Measurements from ENCODE around the gene MS4A4E. TPM values are rescaled to one million over a fixed set of nuclear protein-coding genes. Genes with fewer than 3 reads are reported as not detected.

MS4A4E gene
- total and polyA plus RNA-seq, 2 experiments from 2014 or later, result not detected

DNA sequence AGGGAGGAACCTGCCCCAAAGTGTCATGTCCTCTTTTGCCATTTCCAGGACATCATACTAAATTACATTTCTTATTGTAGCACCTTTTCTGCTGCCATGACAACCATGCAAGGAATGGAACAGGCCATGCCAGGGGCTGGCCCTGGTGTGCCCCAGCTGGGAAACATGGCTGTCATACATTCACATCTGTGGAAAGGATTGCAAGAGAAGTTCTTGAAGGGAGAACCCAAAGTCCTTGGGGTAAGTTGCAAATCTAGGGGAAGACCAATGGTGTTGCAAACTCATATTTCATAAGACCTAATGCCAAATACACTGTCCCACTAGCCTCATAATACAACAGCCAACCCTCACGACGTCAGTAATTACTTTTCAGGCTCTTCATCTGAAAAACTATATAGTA lies 49.2 kb upstream of the MS4A4E start:
- no peaks in the 10 kb centered on the region for H3K36me3 ChIP-seq (ENCODE audit: insufficient read depth)
- peaks cover 8% of the 10 kb centered on the region; the same call in 1 of the 2 replicates for H3K9me2 ChIP-seq (ENCODE audit: insufficient read depth)
- Mint-ChIP-seq H3K4me1 (no peaks in the 10 kb centered on the region), H3K36me3 (ENCODE audit: low read depth) (peaks cover 21% of the 10 kb centered on the region), H3K27me3 (ENCODE audit: insufficient read depth, low read depth, poor library complexity) (no peaks in the 10 kb centered on the region), H3K27ac (no peak overlapping the region), H3K9me3 (peaks cover 29% of the 10 kb centered on the region), H3K4me3 (no peak overlapping the region)
- H3K4me1 ChIP-seq (ENCODE audit: insufficient read depth), result no peaks in the 10 kb centered on the region
- no peak overlapping the region for H3K4me3 ChIP-seq
- H3K27ac ChIP-seq (ENCODE audit: low read depth), result no peak overlapping the region
- H3K79me2 ChIP-seq (replicated peaks; ENCODE audit: insufficient read depth), result no peaks in the 10 kb centered on the region
- no peaks in the 10 kb centered on the region for H4K20me1 ChIP-seq (replicated peaks; ENCODE audit: insufficient read depth)
- no peak overlapping the region for H3K4me2 ChIP-seq
- no peak overlapping the region for H2AFZ ChIP-seq
- no peaks in the 10 kb centered on the region for H3K27me3 ChIP-seq (ENCODE audit: insufficient read depth)
- ATAC-seq, result no peak
- TF ChIP-seq NANOG (IDR thresholded peaks at IDR 0.05; ENCODE audit: borderline replicate concordance), result no peak
- no peak for TF ChIP-seq JUNB (IDR thresholded peaks at IDR 0.05; ENCODE audit: unreplicated experiment)
- TF ChIP-seq, protein P1, sequence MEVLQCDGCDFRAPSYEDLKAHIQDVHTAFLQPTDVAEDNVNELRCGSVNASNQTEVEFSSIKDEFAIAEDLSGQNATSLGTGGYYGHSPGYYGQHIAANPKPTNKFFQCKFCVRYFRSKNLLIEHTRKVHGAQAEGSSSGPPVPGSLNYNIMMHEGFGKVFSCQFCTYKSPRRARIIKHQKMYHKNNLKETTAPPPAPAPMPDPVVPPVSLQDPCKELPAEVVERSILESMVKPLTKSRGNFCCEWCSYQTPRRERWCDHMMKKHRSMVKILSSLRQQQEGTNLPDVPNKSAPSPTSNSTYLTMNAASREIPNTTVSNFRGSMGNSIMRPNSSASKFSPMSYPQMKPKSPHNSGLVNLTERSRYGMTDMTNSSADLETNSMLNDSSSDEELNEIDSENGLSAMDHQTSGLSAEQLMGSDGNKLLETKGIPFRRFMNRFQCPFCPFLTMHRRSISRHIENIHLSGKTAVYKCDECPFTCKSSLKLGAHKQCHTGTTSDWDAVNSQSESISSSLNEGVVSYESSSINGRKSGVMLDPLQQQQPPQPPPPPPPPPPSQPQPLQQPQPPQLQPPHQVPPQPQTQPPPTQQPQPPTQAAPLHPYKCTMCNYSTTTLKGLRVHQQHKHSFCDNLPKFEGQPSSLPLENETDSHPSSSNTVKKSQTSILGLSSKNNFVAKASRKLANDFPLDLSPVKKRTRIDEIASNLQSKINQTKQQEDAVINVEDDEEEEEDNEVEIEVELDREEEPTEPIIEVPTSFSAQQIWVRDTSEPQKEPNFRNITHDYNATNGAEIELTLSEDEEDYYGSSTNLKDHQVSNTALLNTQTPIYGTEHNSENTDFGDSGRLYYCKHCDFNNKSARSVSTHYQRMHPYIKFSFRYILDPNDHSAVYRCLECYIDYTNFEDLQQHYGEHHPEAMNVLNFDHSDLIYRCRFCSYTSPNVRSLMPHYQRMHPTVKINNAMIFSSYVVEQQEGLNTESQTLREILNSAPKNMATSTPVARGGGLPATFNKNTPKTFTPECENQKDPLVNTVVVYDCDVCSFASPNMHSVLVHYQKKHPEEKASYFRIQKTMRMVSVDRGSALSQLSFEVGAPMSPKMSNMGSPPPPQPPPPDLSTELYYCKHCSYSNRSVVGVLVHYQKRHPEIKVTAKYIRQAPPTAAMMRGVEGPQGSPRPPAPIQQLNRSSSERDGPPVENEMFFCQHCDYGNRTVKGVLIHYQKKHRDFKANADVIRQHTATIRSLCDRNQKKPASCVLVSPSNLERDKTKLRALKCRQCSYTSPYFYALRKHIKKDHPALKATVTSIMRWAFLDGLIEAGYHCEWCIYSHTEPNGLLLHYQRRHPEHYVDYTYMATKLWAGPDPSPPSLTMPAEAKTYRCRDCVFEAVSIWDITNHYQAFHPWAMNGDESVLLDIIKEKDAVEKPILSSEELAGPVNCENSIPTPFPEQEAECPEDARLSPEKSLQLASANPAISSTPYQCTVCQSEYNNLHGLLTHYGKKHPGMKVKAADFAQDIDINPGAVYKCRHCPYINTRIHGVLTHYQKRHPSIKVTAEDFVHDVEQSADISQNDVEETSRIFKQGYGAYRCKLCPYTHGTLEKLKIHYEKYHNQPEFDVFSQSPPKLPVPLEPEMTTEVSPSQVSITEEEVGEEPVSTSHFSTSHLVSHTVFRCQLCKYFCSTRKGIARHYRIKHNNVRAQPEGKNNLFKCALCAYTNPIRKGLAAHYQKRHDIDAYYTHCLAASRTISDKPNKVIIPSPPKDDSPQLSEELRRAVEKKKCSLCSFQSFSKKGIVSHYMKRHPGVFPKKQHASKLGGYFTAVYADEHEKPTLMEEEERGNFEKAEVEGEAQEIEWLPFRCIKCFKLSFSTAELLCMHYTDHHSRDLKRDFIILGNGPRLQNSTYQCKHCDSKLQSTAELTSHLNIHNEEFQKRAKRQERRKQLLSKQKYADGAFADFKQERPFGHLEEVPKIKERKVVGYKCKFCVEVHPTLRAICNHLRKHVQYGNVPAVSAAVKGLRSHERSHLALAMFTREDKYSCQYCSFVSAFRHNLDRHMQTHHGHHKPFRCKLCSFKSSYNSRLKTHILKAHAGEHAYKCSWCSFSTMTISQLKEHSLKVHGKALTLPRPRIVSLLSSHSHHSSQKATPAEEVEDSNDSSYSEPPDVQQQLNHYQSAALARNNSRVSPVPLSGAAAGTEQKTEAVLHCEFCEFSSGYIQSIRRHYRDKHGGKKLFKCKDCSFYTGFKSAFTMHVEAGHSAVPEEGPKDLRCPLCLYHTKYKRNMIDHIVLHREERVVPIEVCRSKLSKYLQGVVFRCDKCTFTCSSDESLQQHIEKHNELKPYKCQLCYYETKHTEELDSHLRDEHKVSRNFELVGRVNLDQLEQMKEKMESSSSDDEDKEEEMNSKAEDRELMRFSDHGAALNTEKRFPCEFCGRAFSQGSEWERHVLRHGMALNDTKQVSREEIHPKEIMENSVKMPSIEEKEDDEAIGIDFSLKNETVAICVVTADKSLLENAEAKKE (CRISPR knock-in tag; IDR thresholded peaks at IDR 0.05), result no peak
- TF ChIP-seq, protein P2, sequence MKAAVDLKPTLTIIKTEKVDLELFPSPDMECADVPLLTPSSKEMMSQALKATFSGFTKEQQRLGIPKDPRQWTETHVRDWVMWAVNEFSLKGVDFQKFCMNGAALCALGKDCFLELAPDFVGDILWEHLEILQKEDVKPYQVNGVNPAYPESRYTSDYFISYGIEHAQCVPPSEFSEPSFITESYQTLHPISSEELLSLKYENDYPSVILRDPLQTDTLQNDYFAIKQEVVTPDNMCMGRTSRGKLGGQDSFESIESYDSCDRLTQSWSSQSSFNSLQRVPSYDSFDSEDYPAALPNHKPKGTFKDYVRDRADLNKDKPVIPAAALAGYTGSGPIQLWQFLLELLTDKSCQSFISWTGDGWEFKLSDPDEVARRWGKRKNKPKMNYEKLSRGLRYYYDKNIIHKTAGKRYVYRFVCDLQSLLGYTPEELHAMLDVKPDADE (IDR thresholded peaks at IDR 0.05), result no peak
- TF ChIP-seq, protein P3, sequence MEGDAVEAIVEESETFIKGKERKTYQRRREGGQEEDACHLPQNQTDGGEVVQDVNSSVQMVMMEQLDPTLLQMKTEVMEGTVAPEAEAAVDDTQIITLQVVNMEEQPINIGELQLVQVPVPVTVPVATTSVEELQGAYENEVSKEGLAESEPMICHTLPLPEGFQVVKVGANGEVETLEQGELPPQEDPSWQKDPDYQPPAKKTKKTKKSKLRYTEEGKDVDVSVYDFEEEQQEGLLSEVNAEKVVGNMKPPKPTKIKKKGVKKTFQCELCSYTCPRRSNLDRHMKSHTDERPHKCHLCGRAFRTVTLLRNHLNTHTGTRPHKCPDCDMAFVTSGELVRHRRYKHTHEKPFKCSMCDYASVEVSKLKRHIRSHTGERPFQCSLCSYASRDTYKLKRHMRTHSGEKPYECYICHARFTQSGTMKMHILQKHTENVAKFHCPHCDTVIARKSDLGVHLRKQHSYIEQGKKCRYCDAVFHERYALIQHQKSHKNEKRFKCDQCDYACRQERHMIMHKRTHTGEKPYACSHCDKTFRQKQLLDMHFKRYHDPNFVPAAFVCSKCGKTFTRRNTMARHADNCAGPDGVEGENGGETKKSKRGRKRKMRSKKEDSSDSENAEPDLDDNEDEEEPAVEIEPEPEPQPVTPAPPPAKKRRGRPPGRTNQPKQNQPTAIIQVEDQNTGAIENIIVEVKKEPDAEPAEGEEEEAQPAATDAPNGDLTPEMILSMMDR (conservative IDR thresholded peaks at IDR 0.05; ENCODE audit: low read depth in 2 of 2), result no peak
- no peak for TF ChIP-seq ZNF114 (CRISPR knock-in tag; IDR thresholded peaks at IDR 0.05)
- no peak for TF ChIP-seq EZH2phosphoT487 (IDR thresholded peaks at IDR 0.05; ENCODE audit: unreplicated experiment)
- TF ChIP-seq CREB1 (CRISPR knock-in tag; IDR thresholded peaks at IDR 0.05; ENCODE audit: low read depth), result no peak
- no peak for DNase-seq (ENCODE audit: low spot score)
- H3F3A ChIP-seq (replicated peaks; ENCODE audit: low read depth), result no peaks in the 10 kb centered on the region
